HepG2 (cell line): ENCODE measurements around the gene B3GALNT1. TPM values are rescaled to one million over a fixed set of nuclear protein-coding genes. Genes with fewer than 3 reads are reported as not detected.

ENCODE experiments used
- ATAC-seq: fragments of 200-7000 bp; cut with Tn5 transposase; 3 replicates; pipeline ENCODE4 v1.9.1; 2020; ENCODE audit warnings: mild to moderate bottlenecking, moderate library complexity
- BruUV-seq: library from RNA; stranded (reverse); fragments of 400-500 nt; replicated peaks from 2 replicates; lab custom pipeline; 2021; lab: Mats Ljungman, UMichigan
- CTCF ChIA-PET: fragments of 300-600 bp; formaldehyde crosslinking; extraction: SDS; loops from one replicate; lab custom pipeline; 2021; ENCODE audit warnings: low total read pairs, inconsistent platforms, low intra/inter-chr PET ratio; lab: Yijun Ruan, JAX
- POLR2A ChIA-PET: fragments of 350-600 bp; sonication (Branson Sonifier 250); formaldehyde crosslinking; loops from one replicate; lab custom pipeline; 2020; ENCODE audit warnings: antibody characterized with exemption, inconsistent platforms; lab: Yijun Ruan, JAX
- DNase-seq: peaks from one replicate; pipeline ENCODE4 v3.0.0-alpha.2; 2015; ENCODE audit warnings: low spot score
- FAIRE-seq: peaks from 3 replicates; lab custom pipeline; 2011; peaks lifted over from hg19 to GRCh38; lab: Jason Lieb, UNC
- H2AFZ ChIP-seq: one replicate; pipeline ENCODE4 v1.6.1; 2011; ENCODE audit warnings: low read length, inconsistent platforms
- H3K27ac ChIP-seq: fragments of 300-600 bp; 3 replicates; pipeline ENCODE4 v1.8.0; 2011; ENCODE audit warnings: mixed run types, mild to moderate bottlenecking, mixed read lengths, low read length, inconsistent platforms; ENCODE audit not compliant: insufficient read depth; ENCODE audit errors: extremely low read length
- H3K27me3 ChIP-seq, 2 experiments: fragments of 200-600 bp in 1 of 2; 2 replicates in 1 of 2; 3 replicates in 1 of 2; pipeline versions ENCODE4 v1.6.0 to v1.8.0; 2011; ENCODE audit warnings: low read length in 2 of 2, mild to moderate bottlenecking in 2 of 2, moderate library complexity in 2 of 2, inconsistent platforms in 1 of 2; ENCODE audit not compliant: insufficient read depth in 2 of 2, control insufficient read depth in 1 of 2
- H3K36me3 ChIP-seq, 2 experiments: fragments of 200-600 bp in 1 of 2; replicated peaks in 1 of 2; 2 replicates in 1 of 2; 3 replicates in 1 of 2; pipeline versions ENCODE4 v1.5.1 to v1.8.0; 2011; ENCODE audit warnings: low read length in 2 of 2, inconsistent platforms in 1 of 2; ENCODE audit not compliant: insufficient read depth in 2 of 2, control insufficient read depth in 1 of 2
- H3K4me1 ChIP-seq: 2 replicates; pipeline ENCODE4 v1.5.1; 2012; ENCODE audit warnings: low read length, inconsistent platforms; ENCODE audit not compliant: insufficient read depth
- H3K4me2 ChIP-seq: 2 replicates; pipeline ENCODE4 v1.6.0; 2011; ENCODE audit warnings: low read depth, low read length, inconsistent platforms
- H3K4me3 ChIP-seq, 3 experiments: fragments of 200-600 bp in 1 of 3; sonication (generic), shearing (Covaris generic) in 1 of 3; replicated peaks in 1 of 3; 2 replicates each; pipeline ENCODE4 v1.5.1; 2011 to 2016; ENCODE audit warnings: low read length in 3 of 3, inconsistent platforms in 2 of 3, low read depth in 2 of 3, mild to moderate bottlenecking in 2 of 3, control low read depth in 1 of 3, mixed read lengths in 1 of 3; ENCODE audit not compliant: insufficient read depth in 1 of 3
- H3K79me2 ChIP-seq: one replicate; pipeline ENCODE4 v1.6.1; 2011; ENCODE audit warnings: low read length, inconsistent platforms; ENCODE audit not compliant: insufficient read depth
- H3K9ac ChIP-seq: 2 replicates; pipeline ENCODE4 v1.6.0; 2011; ENCODE audit warnings: mild to moderate bottlenecking, low read depth, low read length, inconsistent platforms; ENCODE audit not compliant: insufficient read depth
- H3K9me3 ChIP-seq: 2 replicates; pipeline ENCODE4 v1.5.1; 2012; ENCODE audit warnings: mild to moderate bottlenecking, low read length
- H4K20me1 ChIP-seq: 2 replicates; pipeline ENCODE4 v1.6.0; 2011; ENCODE audit warnings: inconsistent platforms, mild to moderate bottlenecking, low read length, moderate library complexity; ENCODE audit not compliant: insufficient read depth
- ATRX ChIP-seq: sonication (generic); formaldehyde crosslinking; IDR thresholded peaks from 2 replicates; pipeline ENCODE4 v1.4.0; 2020; ENCODE audit warnings: missing genetic modification reagents, borderline replicate concordance
- EED ChIP-seq: sonication (generic); formaldehyde crosslinking; IDR thresholded peaks from 2 replicates; pipeline ENCODE4 v1.5.0; 2020; ENCODE audit warnings: mild to moderate bottlenecking, missing genetic modification reagents
- ELF3 ChIP-seq: IDR thresholded peaks from 2 replicates; pipeline ENCODE4 v1.6.1; 2016; ENCODE audit warnings: missing genetic modification reagents, missing compliant biosample characterization
- FOXK2 ChIP-seq: fragments of 450-650 bp; IDR thresholded peaks from 2 replicates; pipeline ENCODE4 v1.6.1; 2016
- GPN1 ChIP-seq: sonication (generic); formaldehyde crosslinking; IDR thresholded peaks from 2 replicates; pipeline ENCODE4 v1.5.1; 2020; ENCODE audit warnings: missing genetic modification reagents, borderline replicate concordance
- GTF2F1 ChIP-seq: fragments of 150-350 bp; IDR thresholded peaks from 2 replicates; pipeline ENCODE4 v1.6.1; 2014; ENCODE audit warnings: low read length
- LBX2 ChIP-seq: sonication (generic); formaldehyde crosslinking; IDR thresholded peaks from 2 replicates; pipeline ENCODE4 v1.5.0; 2020; ENCODE audit warnings: missing genetic modification reagents, mild to moderate bottlenecking, borderline replicate concordance
- NR2C2 ChIP-seq: sonication (generic); formaldehyde crosslinking; IDR thresholded peaks from 2 replicates; pipeline ENCODE4 v1.4.0; 2020; ENCODE audit warnings: missing genetic modification reagents, mild to moderate bottlenecking, moderate library complexity, borderline replicate concordance
- SNAPC4 ChIP-seq: sonication (generic); formaldehyde crosslinking; IDR thresholded peaks from 2 replicates; pipeline ENCODE4 v1.4.0; 2020; ENCODE audit warnings: mild to moderate bottlenecking, missing genetic modification reagents
- ZNF780A ChIP-seq: sonication (generic); formaldehyde crosslinking; IDR thresholded peaks from 2 replicates; pipeline ENCODE4 v1.8.0; 2022; ENCODE audit warnings: mild to moderate bottlenecking, missing genetic modification reagents, moderate library complexity
- ZNF782 ChIP-seq: sonication (generic); formaldehyde crosslinking; IDR thresholded peaks from 2 replicates; pipeline ENCODE4 v1.4.0; 2020; ENCODE audit warnings: missing genetic modification reagents, mild to moderate bottlenecking, borderline replicate concordance
- ZSCAN25 ChIP-seq: sonication (generic); formaldehyde crosslinking; IDR thresholded peaks from 2 replicates; pipeline ENCODE4 v1.8.0; 2022; ENCODE audit warnings: mild to moderate bottlenecking, missing genetic modification reagents
- WGBS: methylation state at CpG from one replicate; pipeline ENCODE4 v1.1.6; 2017; ENCODE audit warnings: low lambda C conversion rate; 5-methylcytosine and 5-hydroxymethylcytosine counted together
- in situ Hi-C: cut with HindIII; loops from 2 replicates; pipeline ENCODE4 v1.10.0; 2017; ENCODE audit warnings: low pct_unique_long_range_greater_than_20kb; ENCODE audit not compliant: extremely low pct_ligation_motif_present
- intact Hi-C: fragments of 100-400 bp; cut with micrococcal nuclease; formaldehyde crosslinking; loops from one replicate; pipeline ENCODE4 v1.10.0; 2022; ENCODE audit not compliant: unreplicated experiment
- polyA plus RNA-seq, 8 experiments: library from polyadenylated mRNA; depleted of rRNA in 3 of 8; stranded (reverse) in 7 of 8; unstranded in 1 of 8; fragments of >200 nt; fragmentation: Illumina TruSeq in 4 of 8; extraction: Trizol in 4 of 8; gene quantifications; 2 replicates each; pipeline versions ENCODE4 v1.2.1 to v1.2.3, GENCODE V29; 2011 to 2016; ENCODE audit warnings: low read depth in 4 of 8, missing spikeins in 1 of 8, mixed read lengths in 1 of 8; ENCODE audit not compliant: insufficient read depth in 1 of 8
- total RNA-seq, 5 experiments: library from RNA; depleted of rRNA; stranded (reverse); fragments of >200 nt; fragmentation: Illumina TruSeq; extraction: Trizol; gene quantifications; 2 replicates each; pipeline ENCODE4 v1.2.3, GENCODE V29; 2016; ENCODE audit warnings: low read depth in 1 of 5

The B3GALNT1 gene
- total and polyA plus RNA-seq, 2 of the 13 experiments (the other 11 are each of a cell fraction or from before 2014, with no cell fraction given), result not detected

- H3K4me2 ChIP-seq, result no peak overlapping the region
- H3K4me3 ChIP-seq, result no peak overlapping the region
- H3K36me3 ChIP-seq, result no peaks in the 10 kb centered on the region
- no peaks in the 10 kb centered on the region for H4K20me1 ChIP-seq
- in situ Hi-C loops (no loop called here), intact Hi-C loops (no loop called here)
- no peak for ATAC-seq
- H2AFZ ChIP-seq, result no peak overlapping the region
- POLR2A ChIA-PET, result no interaction called here
- FAIRE-seq, result no peak
- no peaks in the 10 kb centered on the region for H3K27me3 ChIP-seq
- CTCF ChIA-PET, result no interaction called here
- no peaks in the 10 kb centered on the region for H3K79me2 ChIP-seq
- H3K27ac ChIP-seq, result no peak overlapping the region
- no peak for DNase-seq
- no peaks in the 10 kb centered on the region for H3K9me3 ChIP-seq
- TF ChIP-seq ATRX (CRISPR knock-in tag) (no peak), EED (no peak), ZNF780A (no peak), GTF2F1 (no peak), NR2C2 (CRISPR knock-in tag) (no peak)
- no peaks in the 10 kb centered on the region for H3K4me1 ChIP-seq
- BruUV-seq, result no TSS peak
- no peak overlapping the region for H3K9ac ChIP-seq
- WGBS, result 6% methylated on average over 5 of the region's 5 CpGs
Observed at GRCh38 chr3:161064413-161064812, 40.7 kb downstream of the B3GALNT1 start.

- in situ Hi-C loops, result no loop called here
- intact Hi-C loops, result no loop called here
- TF ChIP-seq FOXK2, result no peak
- TF ChIP-seq ZSCAN25 (CRISPR knock-in tag), result no peak
- no peak for TF ChIP-seq LBX2 (CRISPR knock-in tag)
- no peak for TF ChIP-seq ELF3 (CRISPR knock-in tag)
- no peak for TF ChIP-seq SNAPC4 (CRISPR knock-in tag)
- TF ChIP-seq ZNF782 (CRISPR knock-in tag), result no peak
- no peak for TF ChIP-seq GPN1 (CRISPR knock-in tag)
Observed at GRCh38 chr3:161054860-161055604, 50.1 kb downstream of the B3GALNT1 start.

More at GRCh38 chr3:161054860-161055604, 50.1 kb downstream of the B3GALNT1 start:
- DNase-seq, result no peak
- no peak overlapping the region for H3K9ac ChIP-seq
- H3K79me2 ChIP-seq, result no peaks in the 10 kb centered on the region
- BruUV-seq, result no TSS peak
- WGBS, result 13% methylated on average over 5 of the region's 5 CpGs
- no peak overlapping the region for H3K4me3 ChIP-seq
- H3K4me2 ChIP-seq, result no peak overlapping the region
- H4K20me1 ChIP-seq, result no peaks in the 10 kb centered on the region
- FAIRE-seq, result no peak
- no peak for ATAC-seq
- H3K27me3 ChIP-seq, result peaks cover 0 to 2% of the 10 kb centered on the region in 2 experiments; a peak in 1 of 5 replicates
- H3K27ac ChIP-seq, result no peak overlapping the region
- H2AFZ ChIP-seq, result no peak overlapping the region
- ChIA-PET POLR2A (no interaction called here), CTCF (no interaction called here)
- H3K4me1 ChIP-seq, result no peaks in the 10 kb centered on the region
- no peaks in the 10 kb centered on the region for H3K36me3 ChIP-seq
- no peaks in the 10 kb centered on the region for H3K9me3 ChIP-seq
